GM23338 (cell line): Measurements from ENCODE around the gene RNF130. TPM values are rescaled to one million over a fixed set of nuclear protein-coding genes. Genes with fewer than 3 reads are reported as not detected.

Source experiments
- ATAC-seq: fragments of 200-7000 bp; cut with Tn5 transposase; 3 replicates; pipeline ENCODE4 v1.9.1; 2020
- DNase-seq: peaks from one replicate; pipeline ENCODE4 v3.0.0-alpha.2; 2015; ENCODE audit warnings: low spot score
- H2AFZ ChIP-seq: fragments of 200-600 bp; sonication (generic); 2 replicates; pipeline ENCODE4 v1.8.0; 2016; ENCODE audit warnings: antibody characterized with exemption, mild to moderate bottlenecking, moderate library complexity
- H3F3A ChIP-seq: fragments of 200-600 bp; sonication (generic); replicated peaks from 2 replicates; pipeline ENCODE4 v1.8.0; 2017; ENCODE audit warnings: antibody characterized with exemption, mixed run types, low read depth
- H3K27ac ChIP-seq: fragments of 200-600 bp; sonication (generic); 2 replicates; pipeline ENCODE4 v1.6.1; 2016; ENCODE audit warnings: low read depth
- H3K27me3 ChIP-seq: fragments of 200-600 bp; sonication (generic); 2 replicates; pipeline ENCODE4 v1.8.0; 2016; ENCODE audit warnings: mild to moderate bottlenecking, mixed run types, moderate library complexity; ENCODE audit not compliant: insufficient read depth
- H3K36me3 ChIP-seq: fragments of 200-600 bp; sonication (generic); 2 replicates; pipeline ENCODE4 v1.8.0; 2016; ENCODE audit warnings: mild to moderate bottlenecking; ENCODE audit not compliant: insufficient read depth
- H3K4me1 ChIP-seq: fragments of 200-600 bp; sonication (generic); 2 replicates; pipeline ENCODE4 v1.8.0; 2016; ENCODE audit warnings: mild to moderate bottlenecking, moderate library complexity; ENCODE audit not compliant: insufficient read depth
- H3K4me2 ChIP-seq: fragments of 200-600 bp; sonication (generic); 2 replicates; pipeline ENCODE4 v1.7.1; 2017; ENCODE audit warnings: mixed run types
- H3K4me3 ChIP-seq: fragments of 200-600 bp; sonication (generic); 2 replicates; pipeline ENCODE4 v1.6.1; 2016; ENCODE audit warnings: mixed run types
- H3K79me2 ChIP-seq: fragments of 200-600 bp; sonication (generic); replicated peaks from 2 replicates; pipeline ENCODE4 v1.8.0; 2017; ENCODE audit warnings: mild to moderate bottlenecking; ENCODE audit not compliant: insufficient read depth
- H3K9me2 ChIP-seq: fragments of 200-600 bp; sonication (generic); 2 replicates; pipeline ENCODE4 v1.8.0; 2017; ENCODE audit not compliant: insufficient read depth
- H4K20me1 ChIP-seq: fragments of 200-600 bp; sonication (generic); replicated peaks from 2 replicates; pipeline ENCODE4 v1.8.0; 2017; ENCODE audit warnings: mild to moderate bottlenecking; ENCODE audit not compliant: insufficient read depth
- H3K27ac Mint-ChIP-seq: 2 replicates; pipeline ENCODE4 v1.8.0; 2020; ENCODE audit warnings: inconsistent platforms, mild to moderate bottlenecking, moderate library complexity, mixed read lengths
- H3K27me3 Mint-ChIP-seq: 3 replicates; pipeline ENCODE4 v1.8.0; 2022; ENCODE audit warnings: low read depth, mild to moderate bottlenecking, moderate library complexity, mixed read lengths, inconsistent platforms; ENCODE audit not compliant: insufficient read depth, poor library complexity
- H3K36me3 Mint-ChIP-seq: 3 replicates; pipeline ENCODE4 v1.8.0; 2021; ENCODE audit warnings: low read depth, mild to moderate bottlenecking, inconsistent platforms, moderate library complexity, mixed read lengths
- H3K4me1 Mint-ChIP-seq: 3 replicates; pipeline ENCODE4 v1.8.0; 2020; ENCODE audit warnings: mild to moderate bottlenecking, inconsistent platforms, mixed read lengths
- H3K4me3 Mint-ChIP-seq: 3 replicates; pipeline ENCODE4 v1.8.0; 2021; ENCODE audit warnings: moderate library complexity, mild to moderate bottlenecking, inconsistent platforms, mixed read lengths
- H3K9me3 Mint-ChIP-seq: 3 replicates; pipeline ENCODE4 v1.8.0; 2020; ENCODE audit warnings: moderate library complexity, mild to moderate bottlenecking, inconsistent platforms, mixed read lengths
- CREB1 ChIP-seq: fragments of 250-450 bp; sonication (Bioruptor Pico); IDR thresholded peaks from 2 replicates; pipeline ENCODE4 v1.5.0; 2020; ENCODE audit warnings: low read depth, mild to moderate bottlenecking, moderate library complexity
- CTCF ChIP-seq, 2 experiments: fragments of 200-600 bp in 1 of 2; sonication (generic) in 1 of 2; conservative IDR thresholded peaks; 2 replicates each; pipeline versions ENCODE4 v1.5.1 to v1.6.1; 2016 to 2017; ENCODE audit warnings: antibody characterized with exemption in 2 of 2, low read depth in 2 of 2, mild to moderate bottlenecking in 2 of 2, moderate library complexity in 1 of 2
- ETS1 ChIP-seq: IDR thresholded peaks from 2 replicates; pipeline ENCODE4 v1.6.1; 2016; ENCODE audit warnings: antibody characterized with exemption
- EZH2 ChIP-seq: fragments of 200-600 bp; sonication (generic); IDR thresholded peaks from one replicate; pipeline ENCODE4 v1.8.0; 2017; ENCODE audit warnings: antibody characterized with exemption, mild to moderate bottlenecking, low read depth; ENCODE audit not compliant: unreplicated experiment
- EZH2phosphoT487 ChIP-seq: fragments of 200-600 bp; sonication (generic); IDR thresholded peaks from one replicate; pipeline ENCODE4 v1.8.1; 2018; ENCODE audit warnings: antibody characterized with exemption; ENCODE audit not compliant: unreplicated experiment
- JUNB ChIP-seq: IDR thresholded peaks from one replicate; pipeline ENCODE4 v1.6.1; 2016; ENCODE audit warnings: antibody characterized with exemption; ENCODE audit not compliant: unreplicated experiment
- NANOG ChIP-seq: IDR thresholded peaks from 2 replicates; pipeline ENCODE4 v1.6.1; 2016; ENCODE audit warnings: antibody characterized with exemption, borderline replicate concordance
- POLR2AphosphoS5 ChIP-seq: IDR thresholded peaks from 2 replicates; pipeline ENCODE4 v1.6.1; 2016; ENCODE audit warnings: antibody characterized with exemption, low read depth
- REST ChIP-seq: IDR thresholded peaks from one replicate; pipeline ENCODE4 v1.6.1; 2018; ENCODE audit warnings: antibody characterized with exemption; ENCODE audit not compliant: unreplicated experiment
- STAT1 ChIP-seq: IDR thresholded peaks from one replicate; pipeline ENCODE4 v1.6.1; 2016; ENCODE audit warnings: antibody characterized with exemption; ENCODE audit not compliant: unreplicated experiment
- ZNF114 ChIP-seq: fragments of 250-450 bp; sonication (Bioruptor Pico); IDR thresholded peaks from 2 replicates; pipeline ENCODE4 v1.5.0; 2020; ENCODE audit warnings: mild to moderate bottlenecking, moderate library complexity
- ZNF331 ChIP-seq: fragments of 250-450 bp; sonication (Bioruptor Pico); IDR thresholded peaks from 2 replicates; pipeline ENCODE4 v1.5.0; 2020; ENCODE audit warnings: low read depth, mild to moderate bottlenecking, moderate library complexity
- polyA plus RNA-seq: library from polyadenylated mRNA; unstranded; fragments of >200 nt; fragmentation: Nextera tagmentation; extraction: Ambion mirVana; gene quantifications from 2 replicates; pipeline ENCODE4 v1.2.1, GENCODE V29; 2016
- total RNA-seq: library from RNA; depleted of rRNA; stranded (reverse); fragments of >200 nt; shearing (Covaris generic); gene quantifications from 2 replicates; pipeline ENCODE4 v1.2.3, GENCODE V29; 2014
- TF ChIP-seq, protein P1 (sequence below): fragments of 250-450 bp; sonication (Bioruptor Pico); IDR thresholded peaks from 2 replicates; pipeline ENCODE4 v1.5.0; 2020; ENCODE audit warnings: mild to moderate bottlenecking, moderate library complexity

Gene RNF130
- total and polyA plus RNA-seq, 2 experiments from 2014 or later: 60.1 to 97.3 TPM

- no peak overlapping the region for H3K4me3 ChIP-seq
- Mint-ChIP-seq H3K9me3 (no peaks in the 10 kb centered on the region), H3K4me1 (peaks cover 7% of the 10 kb centered on the region; the same call in 2 of the 3 replicates), H3K4me3 (no peak overlapping the region), H3K27me3 (peaks cover 5% of the 10 kb centered on the region), H3K36me3 (no peaks in the 10 kb centered on the region), H3K27ac (no peak overlapping the region)
- H4K20me1 ChIP-seq: no peaks in the 10 kb centered on the region
- no peaks in the 10 kb centered on the region for H3K79me2 ChIP-seq
- H3K27me3 ChIP-seq: no peaks in the 10 kb centered on the region
- H3K27ac ChIP-seq: no peak overlapping the region
- H3K36me3 ChIP-seq: no peaks in the 10 kb centered on the region
- H3K4me2 ChIP-seq: no peak overlapping the region
- DNase-seq: no peak
- no peaks in the 10 kb centered on the region for H3F3A ChIP-seq
- no peak overlapping the region for H2AFZ ChIP-seq
- no peaks in the 10 kb centered on the region for H3K9me2 ChIP-seq
- ATAC-seq: no peak
- no peak for TF ChIP-seq NANOG
- no peak for TF ChIP-seq ZNF331 (CRISPR knock-in tag)
- TF ChIP-seq REST: no peak
- TF ChIP-seq ETS1: no peak
- no peak for TF ChIP-seq EZH2phosphoT487
- TF ChIP-seq STAT1: no peak
- TF ChIP-seq, protein P1, sequence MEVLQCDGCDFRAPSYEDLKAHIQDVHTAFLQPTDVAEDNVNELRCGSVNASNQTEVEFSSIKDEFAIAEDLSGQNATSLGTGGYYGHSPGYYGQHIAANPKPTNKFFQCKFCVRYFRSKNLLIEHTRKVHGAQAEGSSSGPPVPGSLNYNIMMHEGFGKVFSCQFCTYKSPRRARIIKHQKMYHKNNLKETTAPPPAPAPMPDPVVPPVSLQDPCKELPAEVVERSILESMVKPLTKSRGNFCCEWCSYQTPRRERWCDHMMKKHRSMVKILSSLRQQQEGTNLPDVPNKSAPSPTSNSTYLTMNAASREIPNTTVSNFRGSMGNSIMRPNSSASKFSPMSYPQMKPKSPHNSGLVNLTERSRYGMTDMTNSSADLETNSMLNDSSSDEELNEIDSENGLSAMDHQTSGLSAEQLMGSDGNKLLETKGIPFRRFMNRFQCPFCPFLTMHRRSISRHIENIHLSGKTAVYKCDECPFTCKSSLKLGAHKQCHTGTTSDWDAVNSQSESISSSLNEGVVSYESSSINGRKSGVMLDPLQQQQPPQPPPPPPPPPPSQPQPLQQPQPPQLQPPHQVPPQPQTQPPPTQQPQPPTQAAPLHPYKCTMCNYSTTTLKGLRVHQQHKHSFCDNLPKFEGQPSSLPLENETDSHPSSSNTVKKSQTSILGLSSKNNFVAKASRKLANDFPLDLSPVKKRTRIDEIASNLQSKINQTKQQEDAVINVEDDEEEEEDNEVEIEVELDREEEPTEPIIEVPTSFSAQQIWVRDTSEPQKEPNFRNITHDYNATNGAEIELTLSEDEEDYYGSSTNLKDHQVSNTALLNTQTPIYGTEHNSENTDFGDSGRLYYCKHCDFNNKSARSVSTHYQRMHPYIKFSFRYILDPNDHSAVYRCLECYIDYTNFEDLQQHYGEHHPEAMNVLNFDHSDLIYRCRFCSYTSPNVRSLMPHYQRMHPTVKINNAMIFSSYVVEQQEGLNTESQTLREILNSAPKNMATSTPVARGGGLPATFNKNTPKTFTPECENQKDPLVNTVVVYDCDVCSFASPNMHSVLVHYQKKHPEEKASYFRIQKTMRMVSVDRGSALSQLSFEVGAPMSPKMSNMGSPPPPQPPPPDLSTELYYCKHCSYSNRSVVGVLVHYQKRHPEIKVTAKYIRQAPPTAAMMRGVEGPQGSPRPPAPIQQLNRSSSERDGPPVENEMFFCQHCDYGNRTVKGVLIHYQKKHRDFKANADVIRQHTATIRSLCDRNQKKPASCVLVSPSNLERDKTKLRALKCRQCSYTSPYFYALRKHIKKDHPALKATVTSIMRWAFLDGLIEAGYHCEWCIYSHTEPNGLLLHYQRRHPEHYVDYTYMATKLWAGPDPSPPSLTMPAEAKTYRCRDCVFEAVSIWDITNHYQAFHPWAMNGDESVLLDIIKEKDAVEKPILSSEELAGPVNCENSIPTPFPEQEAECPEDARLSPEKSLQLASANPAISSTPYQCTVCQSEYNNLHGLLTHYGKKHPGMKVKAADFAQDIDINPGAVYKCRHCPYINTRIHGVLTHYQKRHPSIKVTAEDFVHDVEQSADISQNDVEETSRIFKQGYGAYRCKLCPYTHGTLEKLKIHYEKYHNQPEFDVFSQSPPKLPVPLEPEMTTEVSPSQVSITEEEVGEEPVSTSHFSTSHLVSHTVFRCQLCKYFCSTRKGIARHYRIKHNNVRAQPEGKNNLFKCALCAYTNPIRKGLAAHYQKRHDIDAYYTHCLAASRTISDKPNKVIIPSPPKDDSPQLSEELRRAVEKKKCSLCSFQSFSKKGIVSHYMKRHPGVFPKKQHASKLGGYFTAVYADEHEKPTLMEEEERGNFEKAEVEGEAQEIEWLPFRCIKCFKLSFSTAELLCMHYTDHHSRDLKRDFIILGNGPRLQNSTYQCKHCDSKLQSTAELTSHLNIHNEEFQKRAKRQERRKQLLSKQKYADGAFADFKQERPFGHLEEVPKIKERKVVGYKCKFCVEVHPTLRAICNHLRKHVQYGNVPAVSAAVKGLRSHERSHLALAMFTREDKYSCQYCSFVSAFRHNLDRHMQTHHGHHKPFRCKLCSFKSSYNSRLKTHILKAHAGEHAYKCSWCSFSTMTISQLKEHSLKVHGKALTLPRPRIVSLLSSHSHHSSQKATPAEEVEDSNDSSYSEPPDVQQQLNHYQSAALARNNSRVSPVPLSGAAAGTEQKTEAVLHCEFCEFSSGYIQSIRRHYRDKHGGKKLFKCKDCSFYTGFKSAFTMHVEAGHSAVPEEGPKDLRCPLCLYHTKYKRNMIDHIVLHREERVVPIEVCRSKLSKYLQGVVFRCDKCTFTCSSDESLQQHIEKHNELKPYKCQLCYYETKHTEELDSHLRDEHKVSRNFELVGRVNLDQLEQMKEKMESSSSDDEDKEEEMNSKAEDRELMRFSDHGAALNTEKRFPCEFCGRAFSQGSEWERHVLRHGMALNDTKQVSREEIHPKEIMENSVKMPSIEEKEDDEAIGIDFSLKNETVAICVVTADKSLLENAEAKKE (CRISPR knock-in tag): no peak
- TF ChIP-seq JUNB: no peak
- no peak for TF ChIP-seq ZNF114 (CRISPR knock-in tag)
- no peak for TF ChIP-seq CTCF (conservative IDR thresholded peaks at IDR 0.05; ENCODE audit: low read depth in 2 of 2)
- TF ChIP-seq EZH2: no peak
- TF ChIP-seq CREB1 (CRISPR knock-in tag): no peak
- TF ChIP-seq POLR2AphosphoS5: no peak
- no peaks in the 10 kb centered on the region for H3K4me1 ChIP-seq
These were observed 48.3 kb upstream of the RNF130 start for GRCh38 chr5:180119903-180120236.
